Measurements from ENCODE around the gene CWC27.
"Not testable (repeated sequence)": the region's sequence is repeated elsewhere in the genome, so short reads cannot be mapped to it uniquely, and the experiment has no call there.

Gene CWC27

DNA sequence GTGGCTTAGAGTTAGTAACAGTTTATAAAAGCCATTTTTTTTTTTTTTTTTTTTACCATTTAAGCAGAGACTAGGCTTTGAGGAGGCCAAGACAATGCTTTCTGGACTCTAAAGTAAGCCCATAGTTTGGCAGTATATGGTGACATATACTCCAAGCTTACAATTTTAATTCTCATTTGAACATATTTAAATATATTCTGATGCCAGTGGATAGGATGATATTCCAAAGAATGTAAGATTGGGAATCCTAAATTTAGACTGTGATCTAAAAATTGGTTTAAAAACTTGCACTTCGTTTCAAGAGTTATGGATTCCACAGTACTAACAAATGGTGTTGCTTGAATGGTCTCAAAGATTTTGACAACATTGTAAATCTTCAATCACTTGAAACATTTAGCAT lies 112.1 kb downstream of the CWC27 start:
- Histone ChIP-seq H3K4me1 (ENCODE audit: control insufficient read depth, low read depth, low read length) (no peaks in the 10 kb centered on the region), H3K36me3 (ENCODE audit: control insufficient read depth, low read depth, low read length) (no peaks in the 10 kb centered on the region), H3K4me3 (ENCODE audit: low read length) (no peak overlapping the region), H3K9me3 (ENCODE audit: control insufficient read depth, low read depth, low read length) (no peaks in the 10 kb centered on the region), H3K9ac (ENCODE audit: low read length) (no peak overlapping the region), H3K27me3 (ENCODE audit: control insufficient read depth, insufficient read depth, low read length) (no peaks in the 10 kb centered on the region), H3K27ac (ENCODE audit: low read length) (no peak overlapping the region)

DNA sequence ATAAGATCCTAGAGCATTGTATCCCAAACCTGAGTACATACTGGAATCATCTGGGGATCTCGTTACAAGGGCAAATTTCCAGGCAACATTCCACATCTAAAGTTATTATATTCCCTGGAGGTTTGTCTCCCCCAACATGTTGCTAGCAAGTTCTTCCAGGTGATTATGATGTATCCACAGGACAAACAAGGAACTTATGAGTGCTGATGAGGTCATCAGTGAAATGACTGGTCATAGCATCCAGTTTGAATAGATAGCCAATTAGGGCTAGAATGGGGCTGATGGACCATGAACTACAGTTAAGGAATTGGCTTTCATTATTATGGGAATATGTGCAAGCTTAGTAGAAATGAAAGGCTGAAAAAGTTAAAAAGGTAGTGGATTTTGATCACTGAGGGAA lies 115.2 kb downstream of the CWC27 start:
- Histone ChIP-seq H3K27ac (ENCODE audit: low read length) (no peak overlapping the region), H3K4me1 (ENCODE audit: control insufficient read depth, low read depth, low read length) (no peaks in the 10 kb centered on the region), H3K9ac (ENCODE audit: low read length) (no peak overlapping the region), H3K36me3 (ENCODE audit: control insufficient read depth, low read depth, low read length) (no peaks in the 10 kb centered on the region), H3K9me3 (ENCODE audit: control insufficient read depth, low read depth, low read length) (no peaks in the 10 kb centered on the region), H3K4me3 (ENCODE audit: low read length) (no peak overlapping the region), H3K27me3 (ENCODE audit: control insufficient read depth, insufficient read depth, low read length) (no peaks in the 10 kb centered on the region)

GRCh38 chr5:64884541-64884940 lies 115.8 kb downstream of the CWC27 start:
- Histone ChIP-seq H3K27ac (ENCODE audit: low read length) (no peak overlapping the region), H3K9ac (ENCODE audit: low read length) (no peak overlapping the region), H3K27me3 (ENCODE audit: control insufficient read depth, insufficient read depth, low read length) (no peaks in the 10 kb centered on the region), H3K36me3 (ENCODE audit: control insufficient read depth, low read depth, low read length) (no peaks in the 10 kb centered on the region), H3K4me3 (ENCODE audit: low read length) (no peak overlapping the region), H3K9me3 (ENCODE audit: control insufficient read depth, low read depth, low read length) (no peaks in the 10 kb centered on the region), H3K4me1 (ENCODE audit: control insufficient read depth, low read depth, low read length) (no peaks in the 10 kb centered on the region)

DNA sequence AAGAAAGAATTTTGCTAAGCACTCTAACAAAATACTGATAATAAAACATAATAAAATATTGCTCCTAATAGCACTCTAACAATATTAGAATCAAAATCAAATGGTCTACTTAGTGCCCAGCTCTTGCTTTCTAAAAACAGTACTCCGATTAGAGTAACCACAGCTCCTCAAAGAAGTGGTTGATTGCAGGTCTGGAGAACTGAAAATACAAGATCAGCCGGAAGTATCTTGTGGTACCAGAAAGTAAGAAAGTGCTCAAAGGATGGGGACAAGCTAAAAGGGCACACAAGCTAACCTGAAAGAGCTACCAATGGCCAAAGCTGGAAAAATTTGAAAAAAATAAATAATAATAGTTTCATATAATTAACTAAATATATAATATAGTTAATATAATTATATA lies 119.2 kb downstream of the CWC27 start:
- Histone ChIP-seq H3K27me3 (ENCODE audit: control insufficient read depth, insufficient read depth, low read length) (no peaks in the 10 kb centered on the region), H3K9ac (ENCODE audit: low read length) (no peak overlapping the region), H3K9me3 (ENCODE audit: control insufficient read depth, low read depth, low read length) (no peaks in the 10 kb centered on the region), H3K27ac (ENCODE audit: low read length) (no peak overlapping the region), H3K4me1 (ENCODE audit: control insufficient read depth, low read depth, low read length) (no peaks in the 10 kb centered on the region), H3K4me3 (ENCODE audit: low read length) (no peak overlapping the region), H3K36me3 (ENCODE audit: control insufficient read depth, low read depth, low read length) (no peaks in the 10 kb centered on the region)

- Histone ChIP-seq H3K27ac (ENCODE audit: low read length) (no peak overlapping the region), H3K27me3 (ENCODE audit: control insufficient read depth, insufficient read depth, low read length) (no peaks in the 10 kb centered on the region), H3K4me3 (ENCODE audit: low read length) (no peak overlapping the region), H3K9me3 (ENCODE audit: control insufficient read depth, low read depth, low read length) (no peaks in the 10 kb centered on the region), H3K9ac (ENCODE audit: low read length) (no peak overlapping the region), H3K36me3 (ENCODE audit: control insufficient read depth, low read depth, low read length) (no peaks in the 10 kb centered on the region), H3K4me1 (ENCODE audit: control insufficient read depth, low read depth, low read length) (peaks cover 3% of the 10 kb centered on the region)
Measured at GRCh38 chr5:64895748-64896147, 127.0 kb downstream of the CWC27 start.

GRCh38 chr5:64899838-64900237 lies 131.1 kb downstream of the CWC27 start:
- Histone ChIP-seq H3K9ac (ENCODE audit: low read length) (no peak overlapping the region), H3K27me3 (ENCODE audit: control insufficient read depth, insufficient read depth, low read length) (no peaks in the 10 kb centered on the region), H3K4me1 (ENCODE audit: control insufficient read depth, low read depth, low read length) (peaks cover 3% of the 10 kb centered on the region), H3K9me3 (ENCODE audit: control insufficient read depth, low read depth, low read length) (no peaks in the 10 kb centered on the region), H3K27ac (ENCODE audit: low read length) (no peak overlapping the region), H3K4me3 (ENCODE audit: low read length) (no peak overlapping the region), H3K36me3 (ENCODE audit: control insufficient read depth, low read depth, low read length) (no peaks in the 10 kb centered on the region)

GRCh38 chr5:64900618-64901017 lies 131.9 kb downstream of the CWC27 start:
- H3K27ac ChIP-seq (ENCODE audit: low read length): no peak overlapping the region
- no peaks in the 10 kb centered on the region for H3K27me3 ChIP-seq (ENCODE audit: control insufficient read depth, insufficient read depth, low read length)
- H3K4me3 ChIP-seq (ENCODE audit: low read length): no peak overlapping the region
- peaks cover 3% of the 10 kb centered on the region for H3K4me1 ChIP-seq (ENCODE audit: control insufficient read depth, low read depth, low read length)
- H3K36me3 ChIP-seq (ENCODE audit: control insufficient read depth, low read depth, low read length): no peaks in the 10 kb centered on the region
- no peak overlapping the region for H3K9ac ChIP-seq (ENCODE audit: low read length)
- H3K9me3 ChIP-seq (ENCODE audit: control insufficient read depth, low read depth, low read length): no peaks in the 10 kb centered on the region

GRCh38 chr5:64907399-64907798 lies 138.7 kb downstream of the CWC27 start:
- H3K9ac ChIP-seq (ENCODE audit: low read length); H3K4me1 ChIP-seq (ENCODE audit: control insufficient read depth, low read depth, low read length); H3K9me3 ChIP-seq (ENCODE audit: control insufficient read depth, low read depth, low read length); H3K27me3 ChIP-seq (ENCODE audit: control insufficient read depth, insufficient read depth, low read length); H3K36me3 ChIP-seq (ENCODE audit: control insufficient read depth, low read depth, low read length); H3K27ac ChIP-seq (ENCODE audit: low read length); H3K4me3 ChIP-seq (ENCODE audit: low read length): not testable (repeated sequence)

- H3K27me3 ChIP-seq (ENCODE audit: control insufficient read depth, insufficient read depth, low read length): no peaks in the 10 kb centered on the region
- H3K9me3 ChIP-seq (ENCODE audit: control insufficient read depth, low read depth, low read length): no peaks in the 10 kb centered on the region
- H3K4me1 ChIP-seq (ENCODE audit: control insufficient read depth, low read depth, low read length): no peaks in the 10 kb centered on the region
- H3K36me3 ChIP-seq (ENCODE audit: control insufficient read depth, low read depth, low read length): no peaks in the 10 kb centered on the region
- no peak overlapping the region for H3K27ac ChIP-seq (ENCODE audit: low read length)
- H3K4me3 ChIP-seq (ENCODE audit: low read length): no peak overlapping the region
- no peak overlapping the region for H3K9ac ChIP-seq (ENCODE audit: low read length)
Measured at GRCh38 chr5:64914396-64914795, 145.7 kb downstream of the CWC27 start.

- Histone ChIP-seq H3K4me1 (ENCODE audit: control insufficient read depth, low read depth, low read length) (no peaks in the 10 kb centered on the region), H3K4me3 (ENCODE audit: low read length) (no peak overlapping the region), H3K36me3 (ENCODE audit: control insufficient read depth, low read depth, low read length) (no peaks in the 10 kb centered on the region), H3K27ac (ENCODE audit: low read length) (no peak overlapping the region), H3K9me3 (ENCODE audit: control insufficient read depth, low read depth, low read length) (no peaks in the 10 kb centered on the region), H3K9ac (ENCODE audit: low read length) (no peak overlapping the region), H3K27me3 (ENCODE audit: control insufficient read depth, insufficient read depth, low read length) (no peaks in the 10 kb centered on the region)
Measured at GRCh38 chr5:64918083-64918482, 149.4 kb downstream of the CWC27 start.

GRCh38 chr5:64921386-64921785 lies 152.7 kb downstream of the CWC27 start:
- Histone ChIP-seq H3K4me1 (ENCODE audit: control insufficient read depth, low read depth, low read length) (no peaks in the 10 kb centered on the region), H3K9ac (ENCODE audit: low read length) (no peak overlapping the region), H3K27me3 (ENCODE audit: control insufficient read depth, insufficient read depth, low read length) (no peaks in the 10 kb centered on the region), H3K9me3 (ENCODE audit: control insufficient read depth, low read depth, low read length) (no peaks in the 10 kb centered on the region), H3K27ac (ENCODE audit: low read length) (no peak overlapping the region), H3K4me3 (ENCODE audit: low read length) (no peak overlapping the region), H3K36me3 (ENCODE audit: control insufficient read depth, low read depth, low read length) (no peaks in the 10 kb centered on the region)

DNA sequence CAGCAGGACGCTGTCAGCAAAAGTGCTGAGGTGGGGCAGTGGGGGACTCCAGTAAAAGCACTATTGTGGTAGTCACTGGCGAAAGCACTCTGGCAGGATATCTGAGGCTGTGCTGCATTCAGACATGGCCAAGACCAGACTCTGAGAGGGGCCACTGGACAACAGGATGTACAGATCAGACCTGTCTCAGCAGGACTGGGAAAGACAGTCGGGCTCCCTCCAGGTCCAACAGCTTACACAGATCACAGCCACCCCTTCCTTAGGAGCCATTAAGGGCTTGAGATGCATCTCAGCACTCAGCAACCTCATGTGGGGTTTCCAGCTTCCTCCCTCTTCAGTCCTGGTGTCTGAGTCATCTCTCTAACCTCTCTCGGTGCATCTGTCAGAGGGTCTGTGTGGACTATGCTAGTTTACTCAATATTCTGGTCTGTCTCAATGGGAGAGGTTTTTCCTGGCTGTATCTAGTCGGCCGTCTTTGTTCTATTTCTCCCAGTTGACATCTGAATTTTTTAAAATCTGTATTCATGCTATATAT lies 154.5 kb downstream of the CWC27 start:
- no peaks in the 10 kb centered on the region for H3K4me1 ChIP-seq (ENCODE audit: control insufficient read depth, low read depth, low read length)
- H3K9me3 ChIP-seq (ENCODE audit: control insufficient read depth, low read depth, low read length): no peaks in the 10 kb centered on the region
- no peak overlapping the region for H3K4me3 ChIP-seq (ENCODE audit: low read length)
- H3K36me3 ChIP-seq (ENCODE audit: control insufficient read depth, low read depth, low read length): no peaks in the 10 kb centered on the region
- no peak overlapping the region for H3K9ac ChIP-seq (ENCODE audit: low read length)
- no peaks in the 10 kb centered on the region for H3K27me3 ChIP-seq (ENCODE audit: control insufficient read depth, insufficient read depth, low read length)
- H3K27ac ChIP-seq (ENCODE audit: low read length): no peak overlapping the region
